H9 (cell line): ENCODE data around the gene PTPRK. TPM values are rescaled to one million over a fixed set of nuclear protein-coding genes. Genes with fewer than 3 reads are reported as not detected.

Experiments used
- DNase-seq: peaks from one replicate; pipeline ENCODE4 v3.0.0-alpha.2; 2017
- H2AFZ ChIP-seq: one replicate; pipeline ENCODE4 v1.6.1; 2013; ENCODE audit warnings: mild to moderate bottlenecking, low read length, control low read depth, moderate library complexity
- H2AK5ac ChIP-seq: 2 replicates; pipeline ENCODE4 v1.6.1; 2013; ENCODE audit warnings: low read length, control low read depth, mixed read lengths; ENCODE audit not compliant: insufficient read length
- H2BK120ac ChIP-seq: one replicate; pipeline ENCODE4 v1.6.1; 2013; ENCODE audit warnings: low read depth, mild to moderate bottlenecking, low read length, control low read depth, inconsistent platforms; ENCODE audit not compliant: poor library complexity, severe bottlenecking
- H2BK12ac ChIP-seq: 2 replicates; pipeline ENCODE4 v1.6.1; 2013; ENCODE audit warnings: low read length, control low read depth, mixed read lengths, low read depth; ENCODE audit not compliant: insufficient read length
- H2BK15ac ChIP-seq: 2 replicates; pipeline ENCODE4 v1.6.1; 2013; ENCODE audit warnings: low read depth, low read length, control low read depth
- H2BK20ac ChIP-seq: one replicate; pipeline ENCODE4 v1.6.1; 2013; ENCODE audit warnings: low read depth, mild to moderate bottlenecking, low read length, control low read depth, inconsistent platforms; ENCODE audit not compliant: poor library complexity, severe bottlenecking
- H2BK5ac ChIP-seq: 2 replicates; pipeline ENCODE4 v1.6.1; 2013; ENCODE audit warnings: low read length, control low read depth, mixed read lengths; ENCODE audit not compliant: insufficient read length
- H3K14ac ChIP-seq: 2 replicates; pipeline ENCODE4 v1.6.1; 2013; ENCODE audit warnings: low read length, control low read depth; ENCODE audit not compliant: insufficient read depth
- H3K18ac ChIP-seq: 2 replicates; pipeline ENCODE4 v1.6.1; 2013; ENCODE audit warnings: low read depth, mild to moderate bottlenecking, mixed read lengths, low read length, control low read depth; ENCODE audit not compliant: insufficient read length
- H3K23ac ChIP-seq: 2 replicates; pipeline ENCODE4 v1.6.1; 2013; ENCODE audit warnings: low read length, control low read depth, mixed read lengths, low read depth; ENCODE audit not compliant: insufficient read length
- H3K23me2 ChIP-seq: 2 replicates; pipeline ENCODE4 v1.6.1; 2013; ENCODE audit warnings: low read depth, mild to moderate bottlenecking, mixed read lengths, low read length, control low read depth; ENCODE audit not compliant: insufficient read length, poor library complexity, severe bottlenecking
- H3K27ac ChIP-seq: 2 replicates; pipeline ENCODE4 v1.5.1; 2013; ENCODE audit warnings: low read length, control low read depth, mixed read lengths, low read depth; ENCODE audit not compliant: insufficient read length
- H3K27me3 ChIP-seq: 2 replicates; pipeline ENCODE4 v1.6.1; 2013; ENCODE audit warnings: low read length, control low read depth, inconsistent platforms; ENCODE audit not compliant: insufficient read depth
- H3K4ac ChIP-seq: 2 replicates; pipeline ENCODE4 v1.6.1; 2013; ENCODE audit warnings: low read depth, mild to moderate bottlenecking, control low read depth, inconsistent platforms, low read length, moderate library complexity
- H3K4me1 ChIP-seq: 2 replicates; pipeline ENCODE4 v1.6.1; 2013; ENCODE audit warnings: low read length, control low read depth, inconsistent platforms; ENCODE audit not compliant: insufficient read depth
- H3K4me2 ChIP-seq: 2 replicates; pipeline ENCODE4 v1.6.1; 2013; ENCODE audit warnings: low read length, control low read depth, mixed read lengths; ENCODE audit not compliant: insufficient read length, insufficient read depth
- H3K56ac ChIP-seq: 2 replicates; pipeline ENCODE4 v1.6.1; 2013; ENCODE audit warnings: low read depth, mild to moderate bottlenecking, mixed read lengths, low read length, control low read depth; ENCODE audit not compliant: insufficient read length
- H3K79me1 ChIP-seq: 2 replicates; pipeline ENCODE4 v1.6.1; 2013; ENCODE audit warnings: low read depth, mild to moderate bottlenecking, moderate library complexity, low read length, control low read depth, inconsistent platforms; ENCODE audit not compliant: insufficient read depth, poor library complexity, severe bottlenecking
- H3K79me2 ChIP-seq: 2 replicates; pipeline ENCODE4 v1.6.1; 2013; ENCODE audit warnings: low read length, control low read depth, inconsistent platforms; ENCODE audit not compliant: insufficient read depth
- H3K9ac ChIP-seq: 2 replicates; pipeline ENCODE4 v1.6.1; 2013; ENCODE audit warnings: low read length, control low read depth, mixed read lengths; ENCODE audit not compliant: insufficient read length; ENCODE audit errors: extremely low read depth
- H3K9me3 ChIP-seq: one replicate; pipeline ENCODE4 v1.6.1; 2013; ENCODE audit warnings: low read depth, low read length, inconsistent platforms; ENCODE audit not compliant: control insufficient read depth
- H3T11ph ChIP-seq: one replicate; pipeline ENCODE4 v1.6.1; 2013; ENCODE audit warnings: mild to moderate bottlenecking, low read length, control low read depth, inconsistent platforms
- H4K20me1 ChIP-seq: one replicate; pipeline ENCODE4 v1.6.1; 2013; ENCODE audit not compliant: control insufficient read depth, insufficient read length, insufficient read depth
- H4K5ac ChIP-seq: 2 replicates; pipeline ENCODE4 v1.6.1; 2013; ENCODE audit warnings: low read depth, mild to moderate bottlenecking, mixed read lengths, low read length, control low read depth; ENCODE audit not compliant: insufficient read length
- H4K8ac ChIP-seq: replicated peaks from 2 replicates; pipeline ENCODE4 v1.6.1; 2013; ENCODE audit warnings: low read length, control low read depth, mixed read lengths, low read depth; ENCODE audit not compliant: insufficient read length
- H4K91ac ChIP-seq: 2 replicates; pipeline ENCODE4 v1.6.1; 2013; ENCODE audit warnings: low read depth, mild to moderate bottlenecking, moderate library complexity, mixed read lengths, low read length, control low read depth; ENCODE audit not compliant: insufficient read length
- H3K27ac Mint-ChIP-seq, 3 experiments: 2 replicates in 2 of 3; 3 replicates in 1 of 3; pipeline ENCODE4 v1.8.0; 2020 to 2021; ENCODE audit warnings: mixed read lengths in 3 of 3, mild to moderate bottlenecking in 1 of 3, moderate library complexity in 1 of 3
- H3K27me3 Mint-ChIP-seq: 2 replicates; pipeline ENCODE4 v1.8.0; 2021; ENCODE audit warnings: low read depth, mild to moderate bottlenecking, moderate library complexity, mixed read lengths
- H3K36me3 Mint-ChIP-seq, 3 experiments: 2 replicates in 2 of 3; 3 replicates in 1 of 3; pipeline ENCODE4 v1.8.0; 2020 to 2021; ENCODE audit warnings: low read depth in 3 of 3, mixed read lengths in 3 of 3; ENCODE audit not compliant: insufficient read depth in 1 of 3
- H3K4me1 Mint-ChIP-seq, 2 experiments: 2 replicates each; pipeline ENCODE4 v1.8.0; 2020; ENCODE audit warnings: mixed read lengths in 2 of 2
- H3K4me3 Mint-ChIP-seq, 2 experiments: 2 replicates in 1 of 2; 3 replicates in 1 of 2; pipeline ENCODE4 v1.8.0; 2020 to 2021; ENCODE audit warnings: mild to moderate bottlenecking in 2 of 2, mixed read lengths in 2 of 2, moderate library complexity in 1 of 2
- H3K9me3 Mint-ChIP-seq, 2 experiments: 2 replicates in 1 of 2; 3 replicates in 1 of 2; pipeline ENCODE4 v1.8.0; 2020; ENCODE audit warnings: mild to moderate bottlenecking in 2 of 2, mixed read lengths in 2 of 2, moderate library complexity in 1 of 2
- CTCF ChIP-seq: fragments of 200-600 bp; sonication (generic); conservative IDR thresholded peaks from 3 replicates; pipeline ENCODE4 v1.8.0; 2021; ENCODE audit warnings: antibody characterized with exemption, mild to moderate bottlenecking
- WGBS: extraction: QIAGEN DNeasy Blood & Tissue Kit; methylation state at CpG from one replicate; pipeline ENCODE4 v1.1.7; 2013; ENCODE audit warnings: missing lambda C conversion rate, low lambda C conversion rate, mixed read lengths; ENCODE audit not compliant: insufficient read length; ENCODE audit errors: extremely low coverage; 5-methylcytosine and 5-hydroxymethylcytosine counted together
- total RNA-seq: library from RNA; stranded (reverse); gene quantifications from 2 replicates; pipeline ENCODE4 v1.2.1, GENCODE V29; 2021

Gene PTPRK
- total RNA-seq, 1 experiment from 2014 or later: 47.9 TPM

GRCh38 chr6:128156321-128157111 is 363.9 kb downstream of the PTPRK start:
- Mint-ChIP-seq H3K27ac (peak overlapping the region in 1 of 3 experiments; percentile 26; a peak in 2 of 7 replicates), H3K27me3 (no peaks in the 10 kb centered on the region), H3K4me1 (no peaks in the 10 kb centered on the region), H3K9me3 (no peaks in the 10 kb centered on the region), H3K4me3 (no peak overlapping the region), H3K36me3 (no peaks in the 10 kb centered on the region)
- Histone ChIP-seq H3K23me2 (no peaks in the 10 kb centered on the region), H2BK5ac (no peak overlapping the region), H3K4me2 (no peak overlapping the region), H3K4me1 (no peaks in the 10 kb centered on the region), H3K9ac (no peak overlapping the region), H2BK20ac (no peak overlapping the region), H3K79me1 (no peaks in the 10 kb centered on the region), H3K27me3 (no peaks in the 10 kb centered on the region), H3K9me3 (no peaks in the 10 kb centered on the region), H3K23ac (no peak overlapping the region), H4K20me1 (no peaks in the 10 kb centered on the region), H4K5ac (no peak overlapping the region), H4K91ac (no peak overlapping the region), H2BK15ac (no peak overlapping the region), H2BK120ac (no peak overlapping the region), H3T11ph (no peak overlapping the region), H3K4ac (no peak overlapping the region), H3K79me2 (no peaks in the 10 kb centered on the region), H4K8ac (no peak overlapping the region), H3K14ac (no peak overlapping the region), H2AFZ (no peak overlapping the region), H3K27ac (no peak overlapping the region), H2AK5ac (no peak overlapping the region), H2BK12ac (no peak overlapping the region), H3K56ac (no peak overlapping the region), H3K18ac (no peak overlapping the region)
- WGBS: no CpG with 5 or more reads among the region's 4 CpGs
- TF ChIP-seq CTCF: no peak
- DNase-seq: no peak
